GM12864 (cell line): Measurements from ENCODE around the gene SLC43A3.
"Not testable (repeated sequence)": the region's sequence is repeated elsewhere in the genome, so short reads cannot be mapped to it uniquely, and the experiment has no call there.

ENCODE experiments used
- DNase-seq: peaks from one replicate; pipeline ENCODE4 v3.0.0-alpha.2; 2011; ENCODE audit warnings: low read depth
- H3K4me3 ChIP-seq: 2 replicates; pipeline ENCODE4 v1.5.1; 2011; ENCODE audit warnings: mild to moderate bottlenecking, low read depth, low read length, control low read depth
- TF ChIP-seq, protein P1 (sequence below): IDR thresholded peaks from 2 replicates; pipeline ENCODE4 v1.5.1; 2011; ENCODE audit warnings: low read depth, mild to moderate bottlenecking, moderate library complexity, low read length, control low read depth, inconsistent platforms; ENCODE audit errors: missing control alignments

SLC43A3 gene

DNA sequence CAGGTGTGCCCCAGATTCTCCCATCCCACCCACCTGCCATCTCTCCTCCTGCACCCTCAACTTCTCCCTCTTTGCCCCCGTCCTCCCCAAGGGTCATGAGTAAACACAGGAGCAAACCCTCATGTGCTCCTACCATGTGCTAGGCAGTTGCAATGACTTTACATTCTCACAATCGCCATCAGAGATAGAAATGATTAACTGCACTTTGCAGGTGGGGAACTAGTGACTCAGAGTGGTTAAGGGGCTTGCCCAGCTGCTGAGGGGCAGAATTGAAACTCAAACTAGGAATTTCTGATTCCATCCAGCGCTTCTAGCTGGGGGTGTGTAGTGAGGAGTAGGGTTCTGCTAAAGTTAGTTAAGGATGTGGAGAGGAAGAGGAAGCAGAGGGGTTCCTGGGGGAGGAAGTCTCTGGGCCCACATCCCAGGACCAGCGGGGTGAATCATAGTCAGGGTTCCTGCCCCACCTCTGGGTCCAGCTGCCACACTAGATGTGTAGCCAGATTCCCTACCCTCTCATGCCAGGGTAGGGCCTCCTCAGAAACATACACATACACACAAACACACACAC, 20.5 kb downstream of the SLC43A3 start:
- no peak overlapping the region for H3K4me3 ChIP-seq
- no peak for DNase-seq
- TF ChIP-seq, protein P1, sequence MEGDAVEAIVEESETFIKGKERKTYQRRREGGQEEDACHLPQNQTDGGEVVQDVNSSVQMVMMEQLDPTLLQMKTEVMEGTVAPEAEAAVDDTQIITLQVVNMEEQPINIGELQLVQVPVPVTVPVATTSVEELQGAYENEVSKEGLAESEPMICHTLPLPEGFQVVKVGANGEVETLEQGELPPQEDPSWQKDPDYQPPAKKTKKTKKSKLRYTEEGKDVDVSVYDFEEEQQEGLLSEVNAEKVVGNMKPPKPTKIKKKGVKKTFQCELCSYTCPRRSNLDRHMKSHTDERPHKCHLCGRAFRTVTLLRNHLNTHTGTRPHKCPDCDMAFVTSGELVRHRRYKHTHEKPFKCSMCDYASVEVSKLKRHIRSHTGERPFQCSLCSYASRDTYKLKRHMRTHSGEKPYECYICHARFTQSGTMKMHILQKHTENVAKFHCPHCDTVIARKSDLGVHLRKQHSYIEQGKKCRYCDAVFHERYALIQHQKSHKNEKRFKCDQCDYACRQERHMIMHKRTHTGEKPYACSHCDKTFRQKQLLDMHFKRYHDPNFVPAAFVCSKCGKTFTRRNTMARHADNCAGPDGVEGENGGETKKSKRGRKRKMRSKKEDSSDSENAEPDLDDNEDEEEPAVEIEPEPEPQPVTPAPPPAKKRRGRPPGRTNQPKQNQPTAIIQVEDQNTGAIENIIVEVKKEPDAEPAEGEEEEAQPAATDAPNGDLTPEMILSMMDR, result no peak

DNA sequence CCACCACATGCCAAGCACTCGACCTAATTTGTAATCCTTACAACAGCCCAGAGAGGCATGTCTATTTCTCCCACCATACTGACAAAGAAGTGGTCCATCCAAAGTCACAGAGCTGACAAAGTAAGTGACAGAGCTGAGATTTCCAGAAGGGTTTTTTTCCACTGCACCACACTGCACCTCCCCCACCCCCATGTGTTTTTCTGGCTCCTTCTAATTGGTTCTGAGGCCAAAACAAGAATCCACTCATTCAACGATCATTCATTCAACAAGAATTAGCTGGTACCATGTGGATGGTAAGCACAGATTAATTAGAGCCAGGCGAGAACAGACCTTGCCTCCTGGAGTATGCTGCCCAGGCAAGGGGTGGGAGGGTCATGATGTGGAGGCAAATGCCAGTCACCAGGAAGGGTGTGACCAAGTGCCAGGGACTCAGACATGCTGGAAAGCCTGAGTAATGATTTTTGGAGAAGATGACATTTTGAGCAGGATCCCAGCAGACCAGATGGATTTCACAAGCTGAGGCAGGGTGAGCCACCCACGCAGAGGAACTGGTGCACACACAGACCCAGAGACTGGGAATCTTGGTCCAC, 21.6 kb downstream of the SLC43A3 start:
- H3K4me3 ChIP-seq, result no peak overlapping the region
- TF ChIP-seq, protein P1, result no peak
- no peak for DNase-seq

DNA sequence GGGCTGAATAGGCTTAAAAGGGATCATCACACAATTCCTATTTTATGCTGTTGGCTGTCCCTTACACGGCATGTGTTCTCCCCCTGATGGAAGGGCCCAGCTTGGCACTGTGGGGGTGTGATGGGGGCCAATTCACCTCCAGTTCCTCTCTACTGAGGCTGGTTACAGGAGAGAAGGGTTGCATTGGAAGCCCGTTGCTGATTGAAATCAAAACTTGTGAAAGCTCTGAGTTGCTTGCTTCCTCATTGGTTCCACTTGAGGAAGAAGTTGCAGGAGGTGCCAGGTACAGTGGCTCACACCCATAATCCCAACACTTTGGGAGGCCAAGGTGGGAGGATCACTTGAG, 23.1 kb downstream of the SLC43A3 start:
- no peak overlapping the region for H3K4me3 ChIP-seq
- no peak for DNase-seq
- TF ChIP-seq, protein P1, result no peak

DNA sequence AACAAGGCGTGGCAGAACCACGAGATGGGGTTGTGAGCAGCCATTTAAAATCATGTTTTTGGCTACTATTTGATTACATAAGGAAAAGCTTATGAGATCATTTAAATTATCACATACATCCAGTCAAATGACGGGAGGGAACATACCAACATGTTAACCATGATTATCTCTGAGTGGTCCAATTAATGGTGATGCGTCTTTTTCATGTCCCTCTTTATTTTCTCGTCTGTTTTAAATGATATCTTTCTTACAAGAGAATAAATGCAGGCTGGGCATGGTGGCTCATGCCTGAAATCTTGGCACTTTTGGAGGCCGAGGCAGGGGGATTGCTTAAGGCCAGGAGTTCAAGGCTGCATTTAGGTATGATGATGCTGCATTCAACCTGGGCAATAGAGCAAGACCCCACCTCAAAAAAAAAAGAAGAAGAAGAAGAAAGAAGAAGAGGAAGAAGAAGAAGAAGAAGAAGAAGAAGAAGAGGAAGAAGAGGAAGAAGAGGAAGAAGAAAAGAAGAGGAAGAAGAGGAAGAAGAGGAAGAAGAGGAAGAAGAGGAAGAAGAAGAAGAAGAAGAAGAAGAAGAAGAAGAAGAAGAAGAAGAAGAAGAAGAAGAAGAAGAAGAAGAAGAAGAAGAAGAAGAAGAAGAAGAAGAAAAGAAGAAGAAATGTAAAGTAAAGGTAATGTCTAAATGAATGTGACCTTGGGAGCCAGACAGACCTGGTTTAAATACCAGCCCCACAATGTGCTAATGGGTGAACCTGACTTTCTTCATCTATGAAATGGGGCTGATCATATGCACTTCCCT, 23.7 kb downstream of the SLC43A3 start:
- DNase-seq, H3K4me3 ChIP-seq: not testable (repeated sequence)

DNA sequence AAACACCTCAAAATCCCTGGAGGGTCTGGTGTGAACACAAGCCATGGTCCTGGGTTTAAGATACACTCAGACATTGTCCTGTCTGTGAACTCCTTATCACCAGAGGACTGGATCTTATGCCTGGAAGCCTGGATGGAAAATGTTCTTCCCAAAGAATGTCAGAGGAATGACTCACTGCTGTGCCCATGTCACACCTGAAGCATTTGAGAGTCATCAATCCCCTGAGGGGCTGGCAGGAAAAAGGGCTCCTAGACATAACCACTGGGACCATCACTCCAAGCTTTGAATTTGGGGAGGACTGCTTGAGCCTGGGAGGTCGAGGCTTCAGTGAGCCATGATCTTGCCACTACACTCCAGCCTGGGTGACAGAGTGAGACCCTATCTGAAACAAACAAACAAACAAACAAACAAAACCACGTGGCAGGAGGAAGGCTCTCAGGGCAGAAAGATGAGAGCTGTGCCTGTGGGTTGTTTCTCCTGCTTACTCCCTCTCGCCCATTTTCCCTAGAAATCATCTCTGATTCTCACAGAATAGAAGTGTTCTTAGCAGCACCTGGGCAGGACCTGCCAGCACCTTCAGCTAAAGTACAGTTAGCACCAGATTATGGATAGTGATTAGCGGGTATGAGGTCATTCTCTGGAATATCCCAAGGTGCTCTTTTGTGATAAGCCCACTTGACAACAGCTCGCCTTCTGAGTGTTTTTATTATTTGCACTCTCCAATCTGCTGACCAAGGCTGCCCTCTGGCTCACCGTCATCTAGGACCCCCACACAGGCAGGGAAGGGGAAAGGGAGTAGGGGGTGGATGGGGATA, 24.5 kb downstream of the SLC43A3 start:
- TF ChIP-seq, protein P1, result no peak
- no peak overlapping the region for H3K4me3 ChIP-seq
- no peak for DNase-seq

DNA sequence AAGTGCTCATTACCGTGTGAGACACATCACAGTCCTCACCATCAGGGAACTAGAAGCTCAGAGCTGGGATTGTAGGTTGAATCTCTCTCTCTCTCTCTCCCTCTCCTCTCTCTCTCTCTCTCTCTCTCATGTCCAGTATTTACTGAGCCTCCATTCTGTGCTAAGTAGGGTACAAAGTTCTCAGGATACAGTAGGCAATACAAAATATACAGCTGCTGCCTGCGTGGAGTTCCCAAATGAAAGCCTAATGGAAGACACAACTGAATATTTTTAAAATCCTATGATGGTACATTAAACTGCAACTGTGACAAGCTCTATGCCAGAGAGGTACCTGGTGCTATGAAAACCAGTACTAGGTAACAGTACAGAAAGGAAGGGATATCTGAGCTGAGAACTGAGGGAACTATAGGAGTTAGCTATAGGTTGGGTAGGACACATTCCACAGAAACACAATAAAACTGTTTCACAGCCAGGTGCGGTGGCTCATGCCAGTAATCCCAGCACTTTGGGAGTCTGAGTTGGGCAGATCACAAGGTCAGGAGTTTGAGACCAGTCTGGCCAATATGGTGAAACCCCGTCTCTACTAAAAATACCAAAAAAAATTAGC, 26.8 kb downstream of the SLC43A3 start:
- TF ChIP-seq, protein P1, result no peak
- no peak for DNase-seq
- H3K4me3 ChIP-seq, result no peak overlapping the region

DNA sequence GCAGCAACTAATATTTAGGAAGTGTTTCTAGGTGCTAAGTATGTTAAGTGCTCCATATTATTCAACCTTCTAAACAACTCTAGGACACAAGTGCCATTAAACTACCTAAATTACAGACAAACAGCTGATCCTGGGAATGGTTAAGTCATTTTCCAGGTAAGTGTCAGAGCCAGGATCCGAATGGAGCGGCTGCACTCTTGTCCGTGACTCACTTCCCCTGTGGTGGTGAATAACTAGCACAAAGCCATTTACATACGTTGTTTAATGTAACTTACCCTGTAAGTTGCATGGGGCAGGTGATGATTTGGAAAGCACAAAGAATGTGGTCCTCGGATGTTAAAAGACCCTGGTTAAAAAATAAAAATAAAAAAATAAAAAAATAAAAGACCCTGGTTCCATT, 27.7 kb downstream of the SLC43A3 start:
- DNase-seq, result no peak
- TF ChIP-seq, protein P1, result no peak

More for the DNA sequence above, 27.7 kb downstream of the SLC43A3 start:
- H3K4me3 ChIP-seq, result no peak overlapping the region
